Right ventricle myocardium superior (tissue), 1 donor: ENCODE data around the gene FECH. TPM values are rescaled to one million over a fixed set of nuclear protein-coding genes. Genes with fewer than 3 reads are reported as not detected.
A peak's percentile ranks its signal among the peaks of the same experiment; 100 is the strongest.
"Not testable (repeated sequence)": the region's sequence is repeated elsewhere in the genome, so short reads cannot be mapped to it uniquely, and the experiment has no call there.

Experiments
- ATAC-seq: fragments of 200-7000 bp; cut with Tn5 transposase; one replicate; pipeline ENCODE4 v1.9.1; 2020; ENCODE audit warnings: mild to moderate bottlenecking; ENCODE audit not compliant: poor library complexity
- DNase-seq: peaks from one replicate; pipeline ENCODE4 v3.0.0-alpha.2; 2020
- intact Hi-C: fragments of 100-400 bp; cut with DNase I; formaldehyde crosslinking; loops from one replicate; pipeline ENCODE4 v1.11.2; 2022
- total RNA-seq: library from RNA; stranded (reverse); fragmentation: NEBNext Ultra II Directional; extraction: Animal tissue kit (Norgen Biotek cat#: 25700); gene quantifications from one replicate; pipeline ENCODE4 v1.2.1, GENCODE V29; 2021
- donor health status: DM: no; HTN: yes; CAD: no; lungs with severe emphysema.

The FECH gene
- total RNA-seq, 1 donor from 2014 or later = 34.5 TPM

GRCh38 chr18:57542126-57542525, 44.4 kb downstream of the FECH start:
- intact Hi-C loops = no loop called here
- no peak for ATAC-seq
- no peak for DNase-seq

DNA sequence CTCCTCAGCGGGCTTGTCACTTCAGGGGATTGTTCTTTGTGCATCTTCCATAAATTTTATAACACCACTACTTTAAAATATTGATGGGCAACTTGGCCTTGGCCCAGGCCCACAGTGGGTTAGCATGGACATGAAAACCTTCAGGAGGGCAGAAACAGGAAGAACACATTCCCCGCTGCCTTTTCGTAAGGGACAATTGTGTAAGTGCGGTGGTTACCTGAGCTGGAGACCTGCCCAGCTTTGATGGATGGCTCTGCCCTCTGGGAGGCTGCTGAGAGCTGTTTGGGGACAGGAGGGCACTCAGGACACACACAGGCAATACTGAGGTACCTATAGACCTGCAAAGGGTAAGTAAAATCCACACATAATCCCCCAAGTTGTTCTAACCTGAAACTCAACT, 46.8 kb downstream of the FECH start:
- no peak for DNase-seq
- ATAC-seq = no peak
- intact Hi-C loops = no loop called here

GRCh38 chr18:57538614-57539013, 47.9 kb downstream of the FECH start:
- DNase-seq = no peak
- intact Hi-C loops = no loop called here
- ATAC-seq = no peak

GRCh38 chr18:57534511-57534909, 52.0 kb downstream of the FECH start:
- intact Hi-C loops = no loop called here
- ATAC-seq (no peak), DNase-seq (no peak)

DNA sequence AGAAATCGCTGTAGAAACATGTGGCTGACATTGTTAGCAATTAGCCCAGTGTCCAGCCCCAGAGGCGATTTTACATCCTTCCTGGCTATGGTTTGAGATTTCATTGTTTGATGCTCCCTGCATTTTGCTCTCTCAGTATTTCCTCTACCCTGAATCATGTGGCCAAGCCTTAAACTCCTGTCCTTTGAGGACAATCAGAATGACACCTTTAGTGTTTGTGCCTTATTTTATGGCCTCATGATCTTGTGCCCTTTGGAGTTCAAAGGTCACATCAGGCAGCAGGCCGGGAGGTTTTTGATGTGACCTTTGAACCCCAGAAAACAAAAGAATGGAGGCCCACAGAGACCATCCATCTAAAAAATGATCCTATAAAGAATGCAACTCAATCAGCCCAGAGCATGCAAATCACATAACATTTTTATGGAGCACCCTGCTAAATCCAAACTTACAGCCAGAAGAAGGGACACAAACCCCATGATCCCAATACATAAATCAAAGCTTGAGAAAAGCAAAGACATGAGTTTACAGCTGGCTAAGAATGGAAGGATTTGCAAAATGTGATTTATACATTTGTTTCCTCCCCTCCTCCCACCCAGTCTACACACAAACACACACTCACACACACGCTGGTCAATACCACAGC, 52.5 kb downstream of the FECH start:
- DNase-seq = no peak
- ATAC-seq = no peak
- intact Hi-C loops = no loop called here

DNA sequence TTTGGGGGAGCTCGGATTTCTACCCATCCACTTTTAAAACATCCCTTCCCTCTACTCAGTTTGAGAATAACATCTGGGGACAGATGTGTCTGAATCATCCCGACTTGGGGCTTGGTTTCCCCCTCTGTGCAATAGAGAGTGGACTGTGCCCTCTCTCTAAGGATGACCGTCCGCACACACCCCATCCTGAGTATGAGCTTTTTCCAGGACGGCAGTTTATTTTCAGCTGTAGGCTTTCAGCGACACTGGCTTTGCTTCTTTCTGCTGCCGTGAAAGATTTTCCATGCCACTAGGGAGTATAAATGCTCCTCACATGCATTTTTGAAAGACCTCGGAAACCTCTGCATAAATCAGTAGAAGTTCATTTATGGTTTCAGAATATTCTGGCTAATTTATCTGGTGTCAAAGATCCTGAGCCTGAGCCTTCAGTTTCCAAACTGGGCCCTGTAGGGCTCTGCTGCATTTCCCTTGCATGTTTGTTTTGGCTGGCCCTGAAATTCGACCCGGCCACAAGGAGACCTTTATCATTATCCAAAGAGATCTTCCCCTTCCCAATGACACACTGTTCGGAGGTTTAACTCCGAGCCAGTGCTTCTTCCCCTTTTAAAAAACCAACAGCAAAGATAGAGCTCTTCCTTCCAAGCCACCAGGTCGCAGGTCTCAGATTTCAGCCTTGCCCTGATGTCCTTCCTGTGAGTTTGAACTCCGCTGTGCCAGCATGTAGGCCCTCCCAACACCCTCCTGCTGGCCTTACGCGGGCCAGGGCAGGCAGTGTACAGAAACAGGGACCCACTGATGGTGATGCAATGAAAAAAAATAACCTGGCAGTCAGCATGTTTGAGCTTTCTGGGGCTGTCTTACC, 53.3 kb downstream of the FECH start:
- no peak for DNase-seq
- ATAC-seq = peak; percentile 45
- intact Hi-C loops = no loop called here

DNA sequence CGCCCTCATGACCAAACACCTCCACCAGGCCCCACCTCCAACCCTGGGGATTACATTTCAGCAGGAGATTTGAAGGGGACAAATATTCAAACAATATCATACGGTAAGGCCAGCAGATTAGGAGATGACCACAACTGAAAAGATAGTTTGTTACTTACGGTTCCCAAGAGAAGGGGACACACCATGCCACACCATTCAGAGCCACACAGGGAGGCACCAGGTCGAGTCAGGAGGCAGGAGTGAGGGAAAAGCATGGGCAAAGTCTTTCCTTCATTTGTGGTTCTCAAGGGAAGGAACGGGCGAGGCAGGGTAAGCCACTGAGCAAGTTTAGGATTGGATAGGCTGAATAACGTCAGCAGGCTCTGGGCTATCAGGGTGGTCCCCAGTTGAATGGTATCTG, 57.4 kb downstream of the FECH start:
- ATAC-seq (no peak), DNase-seq (no peak)
- intact Hi-C loops = no loop called here

GRCh38 chr18:57527556-57528229, 58.8 kb downstream of the FECH start:
- intact Hi-C loops = no loop called here
- ATAC-seq (no peak), DNase-seq (no peak)

GRCh38 chr18:57523171-57523956, 63.1 kb downstream of the FECH start:
- DNase-seq (no peak), ATAC-seq (peak; percentile 31)
- intact Hi-C loops = no loop called here

GRCh38 chr18:57522348-57522747, 64.2 kb downstream of the FECH start:
- intact Hi-C loops, ATAC-seq, DNase-seq: not testable (repeated sequence)

DNA sequence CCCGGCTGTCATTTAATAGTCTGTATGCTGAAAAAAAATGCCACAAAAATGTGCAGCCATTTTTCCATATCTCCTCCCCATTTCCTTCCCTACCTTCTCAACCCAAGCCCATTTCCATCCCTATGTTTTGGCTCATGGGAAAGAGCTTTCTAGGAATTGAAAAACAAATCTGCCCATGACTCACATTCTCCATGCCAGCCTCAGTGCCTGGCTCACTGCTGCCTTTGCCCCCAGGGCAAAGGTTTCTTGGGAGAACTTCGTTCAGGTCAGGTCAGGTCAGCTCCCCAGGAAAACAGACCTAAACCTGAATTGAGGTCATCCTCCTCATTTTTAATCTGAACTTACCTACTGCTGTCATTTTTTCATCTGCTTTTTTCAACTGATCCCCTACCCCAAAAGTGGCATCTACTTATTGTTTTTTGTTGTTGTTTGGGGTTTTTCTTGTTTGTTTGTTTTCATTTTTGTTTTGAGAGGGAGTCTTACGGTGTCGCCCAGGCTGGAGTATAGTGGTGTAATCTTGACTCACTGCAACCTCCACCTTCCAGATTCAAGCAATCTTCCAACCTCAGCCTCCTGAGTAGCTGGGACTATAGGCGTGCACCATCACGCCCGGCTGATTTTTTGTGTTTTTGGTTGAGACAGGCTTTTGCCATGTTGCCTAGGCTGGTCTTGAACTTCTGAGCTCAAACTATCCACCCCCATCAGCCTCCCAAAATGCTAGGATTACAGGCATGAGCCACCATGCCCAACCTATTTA, 66.7 kb downstream of the FECH start:
- DNase-seq (no peak), ATAC-seq (no peak)
- intact Hi-C loops = no loop called here

DNA sequence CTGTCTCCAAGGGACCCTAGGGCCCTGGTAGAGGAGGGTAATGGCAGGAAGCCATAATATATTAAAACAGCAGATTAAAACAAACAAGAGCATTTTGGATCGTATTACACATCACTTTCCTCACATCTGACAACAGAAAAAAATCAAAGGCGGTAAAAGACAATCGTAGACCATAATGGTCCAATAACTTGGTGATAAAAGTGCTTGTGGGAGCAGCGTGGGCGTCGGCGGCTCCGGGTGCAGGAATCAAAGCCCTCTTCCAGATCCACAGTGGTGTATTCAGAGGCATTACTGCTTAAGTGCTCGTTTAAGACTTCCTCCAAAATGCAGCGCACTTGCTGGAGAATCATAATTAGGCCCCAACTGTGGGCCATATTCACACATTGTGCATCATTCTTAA, 68.0 kb downstream of the FECH start:
- intact Hi-C loops = no loop called here
- no peak for ATAC-seq
- no peak for DNase-seq

DNA sequence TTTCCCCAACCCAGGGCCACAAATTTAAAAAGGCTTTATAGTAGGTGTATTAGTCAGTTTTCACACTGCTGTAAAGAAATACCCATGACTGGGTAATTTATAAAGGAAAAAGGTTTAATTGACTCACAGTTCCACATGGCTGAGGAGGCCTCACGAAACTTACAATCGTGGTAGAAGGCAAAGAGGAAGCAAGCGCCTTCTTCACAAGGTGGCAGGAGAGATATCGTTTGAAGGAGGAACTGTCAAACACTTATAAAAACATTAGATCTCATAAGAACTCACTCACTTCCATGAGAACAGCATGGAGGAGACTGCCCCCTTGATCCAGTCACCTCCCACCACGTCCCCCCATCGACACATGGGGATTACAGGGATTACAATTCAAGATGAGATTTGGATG, 70.4 kb downstream of the FECH start:
- ATAC-seq (no peak), DNase-seq (no peak)
- intact Hi-C loops = no loop called here

DNA sequence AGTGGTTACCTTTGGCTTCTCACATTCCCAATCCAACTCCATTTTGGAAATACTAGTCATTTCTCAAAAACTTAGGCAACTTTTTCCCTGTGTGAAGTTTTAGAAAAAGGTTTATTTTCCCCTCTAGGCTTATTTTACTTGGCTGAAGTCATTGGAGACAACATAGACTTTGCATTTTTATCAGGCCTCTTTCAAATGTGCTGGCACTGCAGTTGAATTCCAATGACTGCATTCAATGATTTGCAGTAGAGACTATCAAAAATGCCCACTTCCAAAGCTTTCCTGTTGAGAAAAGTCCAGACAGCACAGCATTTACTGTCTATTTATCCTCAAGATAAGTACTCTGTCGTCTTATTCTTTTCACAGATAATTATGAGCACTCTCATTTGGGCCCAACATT, 81.3 kb downstream of the FECH start:
- intact Hi-C loops = no loop called here
- no peak for ATAC-seq
- no peak for DNase-seq

DNA sequence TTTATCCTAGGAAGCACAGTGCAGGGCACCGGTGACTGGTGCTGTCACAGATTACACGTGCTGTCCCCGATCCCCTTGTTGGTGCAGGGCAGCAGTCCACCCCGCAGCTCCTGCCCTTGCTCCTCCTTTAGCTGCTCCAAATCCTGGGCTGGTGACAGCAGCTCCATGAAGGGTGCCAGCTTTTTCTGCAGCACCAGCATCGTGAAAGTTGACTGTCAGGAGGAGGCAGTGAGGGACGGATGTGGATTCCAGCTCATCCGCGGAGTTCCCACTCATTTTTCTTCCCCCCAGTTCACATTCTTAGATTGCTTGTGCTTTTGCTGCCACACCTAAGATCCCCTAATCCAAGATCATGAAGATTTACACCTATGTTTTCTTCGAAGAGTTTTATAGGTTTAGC, 83.9 kb downstream of the FECH start:
- ATAC-seq = no peak
- intact Hi-C loops = no loop called here

GRCh38 chr18:57498682-57499256, 87.7 kb downstream of the FECH start:
- ATAC-seq (no peak), DNase-seq (no peak)
- intact Hi-C loops = no loop called here

More for the DNA sequence above, 83.9 kb downstream of the FECH start:
- no peak for DNase-seq
